Measurements from ENCODE around the gene DSP.

- no peak for TF ChIP-seq CTCF (conservative IDR thresholded peaks at IDR 0.05; ENCODE audit: low read length)
- no peak for TF ChIP-seq EZH2phosphoT487 (IDR thresholded peaks at IDR 0.05; ENCODE audit: borderline replicate concordance)
These were observed 15.1 kb downstream of the DSP start for GRCh38 chr6:7556394-7557106.

Measured in Loucy (cell line).